NCI-H2196 treated with DMSO at 0.1 percent for 48 hours (cell line): ENCODE data around the gene FOXR1.
A peak's percentile ranks its signal among the peaks of the same experiment; 100 is the strongest.
"Not testable (repeated sequence)": the region's sequence is repeated elsewhere in the genome, so short reads cannot be mapped to it uniquely, and the experiment has no call there.

Source experiments
- DNase-seq: peaks from one replicate; lab custom pipeline; 2025; ENCODE audit not compliant: unreplicated experiment; lab: John Stamatoyannopoulos, UW

Gene FOXR1

DNA sequence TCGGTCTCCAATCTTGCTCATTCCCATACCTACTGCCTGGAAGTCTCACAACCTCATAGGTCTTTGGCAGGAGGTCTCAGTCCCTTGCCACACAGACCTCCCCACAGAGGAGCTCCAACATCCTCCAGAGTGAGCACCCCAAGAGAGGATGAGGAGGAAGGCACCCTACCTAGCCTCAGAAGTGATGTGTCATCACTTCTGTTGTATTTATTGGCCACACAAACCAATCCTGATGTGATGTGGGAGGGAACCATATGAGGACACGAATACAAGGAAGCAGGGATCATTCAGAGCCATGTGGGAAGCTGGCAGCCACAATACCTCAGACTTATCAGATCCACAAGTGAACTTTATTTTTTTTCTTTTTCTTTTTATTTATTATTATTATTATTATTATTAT, 24.5 kb upstream of the FOXR1 start:
- DNase-seq, result no peak

DNA sequence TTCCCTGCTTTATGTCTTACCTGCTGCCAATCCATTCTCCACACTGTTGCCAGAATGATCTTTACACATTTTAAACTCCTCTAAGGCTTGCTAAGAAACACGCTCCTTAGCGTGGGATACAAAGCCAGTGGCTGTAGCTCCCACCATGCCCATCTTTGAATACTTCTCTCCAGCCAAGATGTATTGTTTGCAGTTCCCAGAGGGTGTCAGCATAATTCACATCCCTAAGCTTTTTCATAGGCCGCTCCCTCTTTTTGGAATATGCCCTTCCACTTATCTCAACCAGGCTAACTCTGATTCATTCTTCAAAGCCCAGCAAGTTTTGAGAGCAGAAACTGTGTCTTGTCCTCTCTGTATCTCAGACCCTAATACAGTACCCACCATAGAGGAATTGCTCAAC, 23.6 kb upstream of the FOXR1 start:
- no peak for DNase-seq

DNA sequence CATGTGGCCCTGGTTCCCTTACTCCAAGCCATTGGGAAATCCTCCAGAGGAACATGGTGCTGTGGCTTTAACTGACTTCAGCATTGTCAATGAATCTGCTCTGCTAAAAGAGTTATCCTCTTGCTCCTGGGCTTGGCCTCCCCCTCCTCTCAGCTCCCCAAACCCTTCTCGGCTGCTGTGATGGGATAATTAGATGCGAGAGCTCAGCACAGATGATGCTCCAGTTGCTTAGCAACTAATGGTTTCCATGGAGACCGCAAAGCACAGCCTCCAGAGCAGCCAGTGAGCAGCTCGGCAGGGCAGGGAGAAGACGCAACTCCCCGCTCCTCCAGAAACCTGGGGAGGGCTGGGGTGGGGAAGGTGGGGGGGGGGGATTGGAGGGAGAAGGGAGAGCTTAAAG, 18.3 kb upstream of the FOXR1 start:
- DNase-seq, result peak; percentile 45

DNA sequence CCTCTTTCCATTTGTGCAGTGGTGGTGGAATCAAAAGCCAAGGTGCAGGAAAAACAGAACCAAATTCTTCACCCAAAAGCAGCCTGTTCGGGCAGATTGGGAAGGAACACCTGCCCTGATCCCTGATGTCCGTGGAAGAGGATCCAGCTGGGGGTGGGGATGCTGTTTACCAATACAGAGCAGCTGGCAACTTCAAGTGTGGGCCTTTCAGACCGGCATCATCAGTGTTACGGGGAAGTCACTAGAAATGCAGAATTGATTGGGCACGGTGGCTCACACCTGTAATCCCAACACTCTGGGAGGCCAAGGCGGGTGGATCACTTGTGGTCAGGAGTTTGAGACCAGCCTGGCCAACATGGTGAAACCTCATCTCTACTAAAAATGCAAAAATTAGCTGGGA, 17.6 kb upstream of the FOXR1 start:
- DNase-seq, result not testable (repeated sequence)

DNA sequence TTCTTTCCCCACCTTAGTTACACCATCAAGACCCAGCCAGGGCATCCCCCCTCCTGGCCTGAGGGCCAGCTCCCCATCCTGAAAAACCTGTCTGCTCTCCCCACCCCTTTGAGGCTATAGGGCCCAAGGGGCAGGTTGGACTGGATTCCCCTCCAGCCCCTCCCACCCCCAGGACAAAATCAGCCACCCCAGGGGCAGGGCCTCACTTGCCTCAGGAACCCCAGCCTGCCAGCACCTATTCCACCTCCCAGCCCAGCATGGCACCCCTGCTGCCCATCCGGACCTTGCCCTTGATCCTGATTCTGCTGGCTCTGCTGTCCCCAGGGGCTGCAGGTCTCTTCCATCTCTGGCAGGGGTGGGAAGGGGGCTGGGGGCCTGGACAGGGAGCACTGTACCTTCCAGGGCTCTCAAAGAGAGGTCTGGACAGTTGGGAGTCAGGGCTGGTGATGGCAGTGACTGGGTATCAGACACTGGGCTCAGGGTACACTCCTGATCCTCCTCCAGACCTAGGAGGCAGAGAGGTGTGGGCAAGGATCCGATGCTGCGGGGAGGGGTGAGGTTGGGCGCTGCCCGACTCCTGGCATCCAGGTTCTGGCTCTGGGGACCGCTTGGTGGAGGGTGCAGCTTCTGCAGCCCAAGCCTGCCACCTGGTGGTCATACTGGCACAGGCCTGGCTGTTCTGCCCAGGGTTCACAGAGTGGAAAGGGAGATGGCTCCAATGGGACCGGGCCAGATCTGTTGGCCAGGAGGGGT, 15.3 kb upstream of the FOXR1 start, which contains the start of gene UPK2:
Gene UPK2, plus strand, starts transcription at position 205 of the 753 bp plus-strand sequence. Its CDS starts 53 bp downstream, at position 258.
- DNase-seq, result peak; percentile 73

DNA sequence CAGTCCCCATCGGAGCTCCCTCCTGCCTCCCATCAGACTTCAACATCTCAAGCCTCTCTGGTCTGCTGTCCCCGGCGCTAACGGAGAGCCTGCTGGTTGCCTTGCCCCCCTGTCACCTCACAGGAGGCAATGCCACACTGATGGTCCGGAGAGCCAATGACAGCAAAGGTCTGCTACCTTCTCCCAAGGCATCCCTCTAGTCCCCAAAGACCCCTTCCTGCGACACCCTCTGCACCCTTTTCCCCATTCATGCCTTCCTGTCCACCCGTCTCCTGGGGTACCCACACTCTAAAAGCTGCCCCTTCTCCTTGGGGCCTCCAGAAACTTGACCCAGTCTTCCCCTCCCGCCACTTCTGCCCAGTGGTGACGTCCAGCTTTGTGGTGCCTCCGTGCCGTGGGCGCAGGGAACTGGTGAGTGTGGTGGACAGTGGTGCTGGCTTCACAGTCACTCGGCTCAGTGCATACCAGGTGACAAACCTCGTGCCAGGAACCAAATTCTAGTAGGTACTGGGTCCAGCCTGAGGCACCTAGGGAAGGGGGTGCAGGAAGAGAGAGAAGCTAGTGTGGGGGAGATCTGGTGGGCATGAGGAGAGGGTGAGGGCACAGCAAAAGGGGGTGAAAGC, 14.6 kb upstream of the FOXR1 start:
- DNase-seq, result no peak

DNA sequence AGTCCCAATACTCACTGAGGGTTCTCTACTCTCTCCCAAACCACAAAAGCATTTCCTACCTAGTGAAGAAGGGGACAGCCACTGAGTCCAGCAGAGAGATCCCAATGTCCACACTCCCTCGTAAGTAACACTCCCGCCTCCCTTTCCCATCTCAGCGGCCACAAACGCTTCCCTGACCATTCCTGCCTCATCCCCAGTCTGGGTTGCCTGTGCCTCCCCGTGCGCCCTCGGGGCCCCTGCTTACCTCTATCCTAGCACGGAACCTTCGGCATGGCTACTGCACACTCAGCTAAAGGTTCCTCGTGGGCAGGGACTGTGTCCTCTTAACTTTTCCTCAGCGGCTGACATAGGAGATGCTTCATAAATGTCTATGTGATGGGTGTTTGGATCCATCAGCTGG, 14.0 kb upstream of the FOXR1 start:
- no peak for DNase-seq

DNA sequence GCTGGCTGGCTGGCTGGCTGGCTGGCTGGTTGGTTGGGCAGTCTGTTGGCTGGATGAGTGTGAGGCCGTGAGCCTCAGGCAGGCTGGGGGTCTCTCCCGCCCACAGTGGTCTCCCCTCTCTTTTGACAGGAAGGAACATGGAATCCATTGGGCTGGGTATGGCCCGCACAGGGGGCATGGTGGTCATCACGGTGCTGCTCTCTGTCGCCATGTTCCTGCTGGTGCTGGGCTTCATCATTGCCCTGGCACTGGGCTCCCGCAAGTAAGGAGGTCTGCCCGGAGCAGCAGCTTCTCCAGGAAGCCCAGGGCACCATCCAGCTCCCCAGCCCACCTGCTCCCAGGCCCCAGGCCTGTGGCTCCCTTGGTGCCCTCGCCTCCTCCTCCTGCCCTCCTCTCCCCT, 13.6 kb upstream of the FOXR1 start:
- DNase-seq, result no peak

DNA sequence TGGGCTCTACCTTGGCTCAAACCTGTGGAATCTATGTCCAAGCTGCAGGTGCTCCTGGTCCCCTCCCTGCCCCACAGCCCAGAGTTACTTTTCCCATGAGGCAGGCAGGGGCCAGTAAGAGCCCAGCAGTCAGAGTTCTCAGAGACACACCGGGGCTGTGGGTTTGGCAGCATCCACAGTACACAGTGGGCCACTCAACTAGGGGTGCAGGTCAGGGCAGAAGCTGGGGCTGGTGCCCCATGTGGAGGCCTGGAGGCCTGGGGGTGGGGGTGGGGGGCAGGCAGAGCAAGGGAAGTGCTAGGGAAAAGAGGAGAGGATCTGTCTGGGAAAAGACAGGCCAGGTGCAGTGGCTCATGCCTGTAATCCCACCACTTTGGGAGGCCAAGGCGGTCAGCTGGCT, 13.0 kb upstream of the FOXR1 start:
- DNase-seq, result no peak

DNA sequence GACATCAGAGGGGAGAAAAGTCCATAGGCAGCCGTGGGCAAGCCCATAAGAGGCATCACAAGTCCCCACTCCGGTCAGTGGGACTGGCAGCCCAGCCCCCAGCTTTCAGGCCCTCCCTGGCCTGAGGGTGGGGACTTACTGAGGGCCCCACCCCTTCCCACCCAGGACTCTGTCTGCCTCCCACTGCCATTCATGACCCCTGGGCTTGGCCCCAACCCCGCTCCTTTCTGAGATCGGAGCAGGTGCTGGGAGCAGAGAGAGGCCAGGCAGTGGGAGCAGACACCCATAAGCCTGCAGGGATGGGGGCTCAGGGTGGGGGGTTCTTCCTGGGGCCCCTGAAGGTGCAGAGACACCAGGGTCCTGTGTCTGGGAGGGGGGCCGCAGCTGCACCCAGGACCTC, 10.4 kb upstream of the FOXR1 start:
- DNase-seq, result no peak

DNA sequence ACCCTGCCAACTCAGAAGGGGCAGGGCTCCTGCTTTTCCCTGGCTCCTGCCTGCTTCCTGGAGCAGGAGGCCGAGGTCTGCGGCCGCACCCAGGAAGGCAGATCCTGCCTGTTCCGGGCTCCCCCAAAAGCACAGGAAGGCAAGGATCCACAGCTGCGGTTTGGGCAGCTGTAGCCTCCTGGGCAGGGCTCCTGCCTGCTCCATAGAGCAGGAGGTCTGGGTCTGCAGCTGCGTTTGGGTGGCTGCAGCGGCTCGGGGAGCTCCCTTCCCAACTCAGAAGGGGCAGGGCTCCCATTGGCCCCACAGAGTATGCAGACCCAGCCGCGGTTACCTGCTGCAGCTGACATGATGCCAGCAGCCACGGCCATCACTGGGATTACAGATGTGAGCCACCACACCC, 10.0 kb upstream of the FOXR1 start:
- DNase-seq, result no peak

DNA sequence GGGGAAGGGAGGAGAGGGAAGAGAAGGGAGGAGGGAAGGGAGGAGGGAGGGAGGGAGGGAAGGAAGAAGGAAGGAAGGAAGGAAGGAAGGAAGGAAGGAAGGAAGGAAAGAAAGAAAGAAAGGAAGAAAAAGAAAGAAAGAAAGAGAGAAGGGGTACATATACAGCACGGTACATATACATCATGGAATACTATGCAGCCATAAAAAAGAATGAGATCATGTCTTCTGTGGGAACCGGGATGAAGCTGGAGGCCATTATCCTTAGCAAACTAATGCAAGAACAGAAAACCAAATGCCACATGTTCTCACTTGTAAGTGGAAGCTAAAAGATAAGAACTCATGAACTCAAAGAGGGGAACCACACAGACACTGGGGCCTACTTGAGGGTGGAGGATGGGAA, 2.1 kb upstream of the FOXR1 start:
- DNase-seq, result not testable (repeated sequence)

DNA sequence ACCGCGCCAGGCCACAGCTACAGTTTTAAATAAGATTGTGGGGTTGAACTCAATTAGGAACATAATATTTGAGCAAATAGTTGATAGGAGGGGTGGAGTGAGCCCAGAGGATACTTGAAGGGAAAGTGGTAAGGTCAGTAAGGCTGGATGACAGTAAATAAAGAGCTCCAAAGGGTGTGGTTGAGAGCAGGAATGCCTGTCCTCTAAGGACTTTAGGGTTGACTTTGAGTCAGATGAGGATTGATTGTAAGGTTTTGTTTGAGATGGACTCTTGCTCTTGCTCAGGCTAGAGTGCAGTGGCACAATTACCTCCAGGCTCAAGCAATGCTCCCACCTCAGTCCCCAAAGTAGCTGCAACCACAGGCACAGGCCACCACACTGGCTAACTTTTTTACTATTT, 2.4 kb downstream of the FOXR1 start:
- DNase-seq, result no peak

DNA sequence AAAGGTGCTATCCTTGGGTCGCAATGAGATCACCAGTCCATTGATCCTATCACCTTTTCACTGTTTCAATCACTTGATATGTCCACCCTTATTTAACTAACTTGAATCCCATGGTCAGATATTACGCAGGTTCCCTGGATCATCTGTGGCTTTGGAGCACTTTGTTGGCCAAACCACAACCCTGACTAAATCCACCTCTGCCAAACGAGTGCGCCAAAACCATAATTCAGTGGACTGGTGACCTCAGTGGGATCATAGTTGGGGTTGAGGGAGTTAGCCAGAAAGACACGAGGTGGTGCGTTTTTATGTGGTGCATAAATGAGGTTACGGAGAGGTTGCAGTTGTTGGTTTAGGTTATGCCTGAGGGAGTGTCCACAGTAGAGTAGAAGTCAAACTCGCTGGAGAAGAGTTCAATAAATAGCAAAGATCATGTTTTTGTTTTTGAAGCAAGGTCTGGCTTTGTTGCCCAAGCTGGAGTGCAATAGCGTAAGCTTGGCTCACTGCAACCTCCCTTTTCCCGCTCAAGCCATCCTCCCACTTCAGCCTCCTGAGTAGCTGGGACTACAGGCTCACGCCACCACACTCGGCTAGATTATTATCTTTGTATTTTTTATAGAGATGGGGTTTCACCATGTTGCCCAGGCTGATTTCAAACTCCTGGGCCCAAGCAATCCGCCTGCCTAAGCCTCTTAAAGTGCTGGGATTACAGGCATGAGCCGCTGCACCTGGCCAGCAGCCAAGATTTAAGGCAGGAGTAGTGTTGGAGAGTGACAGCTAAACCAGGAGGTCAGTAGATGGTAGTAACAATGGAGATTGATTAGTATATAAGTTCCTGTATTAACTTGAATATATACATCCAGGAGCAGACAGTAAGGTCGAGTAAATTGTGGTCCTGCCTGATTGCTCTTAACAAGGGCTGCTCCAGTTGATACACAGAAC, 4.5 kb downstream of the FOXR1 start:
- DNase-seq, result no peak

DNA sequence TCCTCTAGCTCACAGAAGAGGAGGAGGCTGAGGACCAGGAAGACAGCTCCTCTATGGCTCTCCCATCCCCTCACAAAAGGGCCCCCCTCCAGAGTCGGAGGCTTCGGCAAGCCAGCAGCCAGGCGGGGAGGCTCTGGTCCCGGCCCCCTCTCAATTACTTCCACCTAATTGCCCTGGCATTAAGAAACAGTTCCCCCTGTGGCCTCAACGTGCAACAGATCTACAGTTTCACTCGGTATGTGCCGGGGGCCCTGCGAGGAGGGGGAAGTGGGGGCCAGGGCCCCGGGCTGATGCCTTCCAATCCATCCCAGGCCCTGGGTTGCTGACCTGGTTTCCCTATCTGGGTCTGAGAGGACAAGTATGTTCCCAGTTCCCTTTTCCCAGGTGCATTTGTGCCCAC, 7.9 kb downstream of the FOXR1 start:
- DNase-seq, result no peak

DNA sequence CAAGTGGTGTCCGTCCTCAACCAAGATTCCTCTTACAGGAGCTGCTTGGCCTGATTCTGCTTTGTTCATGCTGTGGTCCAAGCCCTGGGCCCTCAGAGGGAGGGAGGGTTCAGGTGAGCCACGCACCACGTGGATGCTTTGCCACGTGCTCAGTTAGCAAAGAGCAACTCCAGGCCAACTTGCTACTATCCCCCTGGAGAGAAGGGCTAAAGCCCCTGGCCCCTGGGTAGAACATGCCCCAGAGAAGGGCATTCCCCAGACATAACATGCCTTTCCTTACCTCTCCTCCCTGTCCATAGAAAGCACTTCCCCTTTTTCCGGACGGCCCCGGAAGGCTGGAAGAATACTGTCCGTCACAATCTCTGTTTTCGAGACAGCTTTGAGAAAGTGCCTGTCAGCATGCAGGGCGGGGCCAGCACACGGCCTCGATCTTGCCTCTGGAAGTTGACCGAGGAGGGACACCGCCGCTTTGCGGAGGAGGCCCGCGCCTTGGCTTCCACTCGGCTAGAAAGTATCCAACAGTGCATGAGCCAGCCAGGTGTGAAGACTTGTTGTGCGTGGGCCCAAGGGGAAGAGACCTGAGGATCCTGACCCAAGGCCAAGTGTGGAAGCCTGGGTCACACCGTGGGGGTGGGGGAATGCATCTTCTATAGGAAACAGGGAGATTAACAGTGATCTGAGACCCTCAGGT, 8.8 kb downstream of the FOXR1 start:
- DNase-seq, result no peak

DNA sequence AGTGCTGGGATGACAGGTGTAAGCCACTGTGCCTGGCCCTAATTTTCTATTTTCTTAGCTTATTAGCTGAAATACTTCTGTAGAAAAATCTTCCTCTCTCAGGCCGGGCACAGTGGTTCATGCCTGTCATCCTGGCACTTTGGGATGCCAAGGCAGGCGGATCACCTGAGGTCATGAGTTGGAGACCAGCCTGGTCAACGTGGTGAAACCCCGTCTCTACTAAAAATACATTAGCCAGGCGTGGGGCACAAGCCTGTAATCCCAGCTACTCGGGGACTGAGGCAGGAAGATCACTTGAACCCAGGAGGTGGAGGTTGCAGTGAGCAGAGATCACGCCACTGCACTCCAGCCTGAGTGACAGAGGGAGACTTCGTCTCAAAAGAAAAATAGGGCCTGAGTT, 12.8 kb downstream of the FOXR1 start:
- DNase-seq, result not testable (repeated sequence)

DNA sequence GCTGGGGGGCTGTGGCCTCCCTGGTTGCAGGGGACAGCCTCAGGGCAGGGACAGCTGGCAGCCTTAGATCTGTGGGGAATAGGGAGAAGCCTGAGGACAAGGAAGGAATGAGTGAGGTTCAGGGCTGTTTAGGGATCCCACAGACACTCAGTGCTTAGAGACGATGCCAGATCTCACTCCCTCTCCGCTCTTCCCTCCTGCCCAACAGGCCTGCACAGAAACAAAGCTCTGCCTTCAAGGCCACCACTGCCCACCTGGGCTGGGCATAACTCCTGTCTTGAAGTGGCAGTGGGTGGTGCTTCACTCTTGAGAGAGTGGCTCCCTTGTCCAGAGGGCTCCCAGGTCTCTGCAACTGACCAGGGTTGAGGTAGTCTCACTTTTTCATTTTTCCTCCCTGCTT, 13.3 kb downstream of the FOXR1 start:
- no peak for DNase-seq

DNA sequence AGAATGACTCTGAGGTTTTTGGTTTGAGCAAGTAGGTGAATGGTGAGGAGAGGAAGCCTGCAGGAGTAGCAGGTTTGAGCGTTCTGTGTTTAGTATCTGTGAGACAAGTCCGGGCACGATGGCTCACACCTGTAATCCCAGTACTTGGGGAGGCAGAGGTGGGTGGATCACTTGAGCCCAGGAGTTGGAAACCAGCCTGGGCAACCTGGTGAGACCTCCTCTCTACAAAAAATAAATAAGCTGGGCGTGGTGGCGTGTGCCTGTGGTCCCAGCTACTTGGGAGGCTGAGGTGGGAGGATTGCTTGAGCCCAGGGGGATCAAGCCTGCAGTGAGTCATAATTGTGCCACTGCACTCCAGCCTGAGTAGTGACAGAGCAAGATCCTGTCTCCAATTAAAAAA, 16.7 kb downstream of the FOXR1 start:
- DNase-seq, result peak; percentile 5

DNA sequence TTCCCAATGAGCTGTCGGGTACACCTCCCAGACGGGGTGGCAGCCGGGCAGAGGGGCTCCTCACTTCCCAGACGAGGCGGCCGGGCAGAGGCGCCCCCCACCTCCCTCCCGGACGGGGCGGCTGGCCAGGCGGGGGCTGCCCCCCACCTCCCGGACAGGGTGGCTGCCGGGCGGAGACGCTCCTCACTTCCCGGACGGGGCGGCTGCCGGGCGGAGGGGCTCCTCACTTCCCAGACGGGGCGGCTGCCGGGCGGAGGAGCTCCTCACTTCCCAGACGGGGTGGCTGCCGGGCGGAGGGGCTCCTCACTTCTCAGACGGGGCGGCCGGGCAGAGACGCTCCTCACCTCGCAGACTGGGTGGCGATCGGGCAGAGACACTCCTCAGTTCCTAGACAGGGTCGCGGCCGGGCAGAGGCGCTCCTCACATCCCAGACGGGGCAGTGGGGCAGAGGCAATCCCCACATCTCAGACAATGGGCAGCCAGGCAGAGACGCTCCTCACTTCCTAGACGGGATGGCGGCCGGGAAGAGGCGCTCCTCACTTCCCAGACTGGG, 20.0 kb downstream of the FOXR1 start:
- not testable (repeated sequence) for DNase-seq
